HepG2 (cell line): Measurements from ENCODE around the gene POMT1. TPM values are rescaled to one million over a fixed set of nuclear protein-coding genes. Genes with fewer than 3 reads are reported as not detected.

Source experiments
- ATF7-NPFF ChIP-seq: sonication (generic); formaldehyde crosslinking; IDR thresholded peaks from 2 replicates; pipeline ENCODE4 v1.8.1; 2023; ENCODE audit warnings: mild to moderate bottlenecking, low read depth, missing genetic modification reagents, moderate library complexity
- ESRRA ChIP-seq: sonication (generic); formaldehyde crosslinking; IDR thresholded peaks from 2 replicates; pipeline ENCODE4 v1.5.1; 2020; ENCODE audit warnings: mild to moderate bottlenecking, low read depth, missing genetic modification reagents
- ETV5 ChIP-seq: IDR thresholded peaks from 2 replicates; pipeline ENCODE4 v1.6.1; 2018; ENCODE audit warnings: missing biosample characterization, missing genetic modification reagents, inconsistent platforms, borderline replicate concordance
- FOXA3 ChIP-seq: IDR thresholded peaks from 2 replicates; pipeline ENCODE4 v1.6.1; 2016; ENCODE audit warnings: missing genetic modification reagents, missing compliant biosample characterization
- HCFC1 ChIP-seq: fragments of 150-350 bp; IDR thresholded peaks from 2 replicates; pipeline ENCODE4 v1.6.1; 2014; ENCODE audit warnings: low read depth, low read length
- HNF4G ChIP-seq, 2 experiments: sonication (generic) in 1 of 2; formaldehyde crosslinking in 1 of 2; IDR thresholded peaks; 2 replicates each; pipeline versions ENCODE4 v1.4.0 to v1.6.1; 2011 to 2020; ENCODE audit warnings: borderline replicate concordance in 2 of 2, low read depth in 2 of 2, mild to moderate bottlenecking in 2 of 2, low read length in 1 of 2, missing genetic modification reagents in 1 of 2, moderate library complexity in 1 of 2
- HNRNPH1 ChIP-seq: fragments of 200-400 bp; formaldehyde crosslinking; optimal IDR thresholded peaks from 2 replicates; pipeline ENCODE3; 2017; ENCODE audit warnings: mild to moderate bottlenecking, low read depth, low read length
- PBX2 ChIP-seq: IDR thresholded peaks from 2 replicates; pipeline ENCODE4 v1.6.1; 2016; ENCODE audit warnings: control low read depth
- PREB ChIP-seq: sonication (generic); formaldehyde crosslinking; IDR thresholded peaks from 2 replicates; pipeline ENCODE4 v1.4.0; 2020; ENCODE audit warnings: missing genetic modification reagents
- SIN3B ChIP-seq: fragments of 150-350 bp; IDR thresholded peaks from 2 replicates; pipeline ENCODE4 v1.6.1; 2014; ENCODE audit warnings: low read length
- SNAPC4 ChIP-seq: sonication (generic); formaldehyde crosslinking; IDR thresholded peaks from 2 replicates; pipeline ENCODE4 v1.4.0; 2020; ENCODE audit warnings: mild to moderate bottlenecking, missing genetic modification reagents
- SPEN ChIP-seq: sonication (generic); formaldehyde crosslinking; IDR thresholded peaks from 2 replicates; pipeline ENCODE4 v1.5.1; 2020; ENCODE audit warnings: low read depth, mild to moderate bottlenecking, missing genetic modification reagents
- TOE1 ChIP-seq: sonication (generic); formaldehyde crosslinking; IDR thresholded peaks from 2 replicates; pipeline ENCODE4 v1.4.0; 2020; ENCODE audit warnings: mild to moderate bottlenecking, missing genetic modification reagents
- ZFP36L2 ChIP-seq: sonication (generic); formaldehyde crosslinking; IDR thresholded peaks from 2 replicates; pipeline ENCODE4 v1.4.0; 2020; ENCODE audit warnings: missing genetic modification reagents
- ZFP82 ChIP-seq: sonication (generic); formaldehyde crosslinking; IDR thresholded peaks from 2 replicates; pipeline ENCODE4 v1.5.1; 2020; ENCODE audit warnings: mild to moderate bottlenecking, missing genetic modification reagents, borderline replicate concordance
- ZNF224 ChIP-seq: sonication (generic); formaldehyde crosslinking; IDR thresholded peaks from 2 replicates; pipeline ENCODE4 v1.5.0; 2020; ENCODE audit warnings: mild to moderate bottlenecking, missing genetic modification reagents
- ZNF350 ChIP-seq: sonication (generic); formaldehyde crosslinking; IDR thresholded peaks from 2 replicates; pipeline ENCODE4 v1.4.0; 2020; ENCODE audit warnings: mild to moderate bottlenecking, low read depth, missing genetic modification reagents, borderline replicate concordance
- ZNF451 ChIP-seq: sonication (generic); formaldehyde crosslinking; IDR thresholded peaks from 2 replicates; pipeline ENCODE4 v1.5.0; 2020; ENCODE audit warnings: mild to moderate bottlenecking, missing genetic modification reagents
- ZNF562 ChIP-seq: sonication (generic); formaldehyde crosslinking; IDR thresholded peaks from 2 replicates; pipeline ENCODE4 v1.8.0; 2022; ENCODE audit warnings: missing genetic modification reagents, borderline replicate concordance
- ZNF761 ChIP-seq: sonication (generic); formaldehyde crosslinking; conservative IDR thresholded peaks from 2 replicates; pipeline ENCODE4 v1.4.0; 2020; ENCODE audit warnings: mild to moderate bottlenecking, missing genetic modification reagents
- ZNF780A ChIP-seq: sonication (generic); formaldehyde crosslinking; IDR thresholded peaks from 2 replicates; pipeline ENCODE4 v1.8.0; 2022; ENCODE audit warnings: mild to moderate bottlenecking, missing genetic modification reagents, moderate library complexity
- ZNF841 ChIP-seq: sonication (generic); formaldehyde crosslinking; IDR thresholded peaks from 2 replicates; pipeline ENCODE4 v1.8.1; 2023; ENCODE audit warnings: missing genetic modification reagents, borderline replicate concordance
- ZNF879 ChIP-seq: sonication (generic); formaldehyde crosslinking; IDR thresholded peaks from 2 replicates; pipeline ENCODE4 v1.8.1; 2023; ENCODE audit warnings: missing genetic modification reagents
- polyA plus RNA-seq, 8 experiments: library from polyadenylated mRNA; depleted of rRNA in 3 of 8; stranded (reverse) in 7 of 8; unstranded in 1 of 8; fragments of >200 nt; fragmentation: Illumina TruSeq in 4 of 8; extraction: Trizol in 4 of 8; gene quantifications; 2 replicates each; pipeline versions ENCODE4 v1.2.1 to v1.2.3, GENCODE V29; 2011 to 2016; ENCODE audit warnings: low read depth in 4 of 8, missing spikeins in 1 of 8, mixed read lengths in 1 of 8; ENCODE audit not compliant: insufficient read depth in 1 of 8
- total RNA-seq, 5 experiments: library from RNA; depleted of rRNA; stranded (reverse); fragments of >200 nt; fragmentation: Illumina TruSeq; extraction: Trizol; gene quantifications; 2 replicates each; pipeline ENCODE4 v1.2.3, GENCODE V29; 2016; ENCODE audit warnings: low read depth in 1 of 5

The POMT1 gene
- total and polyA plus RNA-seq, 2 of the 13 experiments (the other 11 are each of a cell fraction or from before 2014, with no cell fraction given) = 21.6 to 22.7 TPM

- TF ChIP-seq HNF4G (IDR thresholded peaks at IDR 0.05; ENCODE audit: borderline replicate concordance, low read depth, low read length) (no peak), HNF4G (CRISPR knock-in tag; IDR thresholded peaks at IDR 0.05; ENCODE audit: borderline replicate concordance, low read depth) (peak; percentile 71; the same call in 1 of the 2 replicates), ZNF350 (CRISPR knock-in tag) (peak; percentile 86), ZNF761 (CRISPR knock-in tag) (peak; percentile 26; the same call in 1 of the 2 replicates), ZNF780A (CRISPR knock-in tag) (no peak), ZNF224 (no peak), ZNF879 (CRISPR knock-in tag) (no peak), ZNF451 (CRISPR knock-in tag) (no peak), PBX2 (CRISPR knock-in tag) (no peak), ESRRA (CRISPR knock-in tag) (no peak), ZNF562 (no peak), ZFP82 (CRISPR knock-in tag) (peak; percentile 57; the same call in 1 of the 2 replicates), HNRNPH1 (no peak), TOE1 (CRISPR knock-in tag) (no peak), ATF7-NPFF (peak; percentile 91), HCFC1 (peak; percentile 49; the same call in 1 of the 2 replicates), ETV5 (CRISPR knock-in tag) (peak; percentile 65), ZFP36L2 (no peak; the same call in 1 of the 2 replicates), SIN3B (no peak), SNAPC4 (CRISPR knock-in tag) (no peak), ZNF841 (CRISPR knock-in tag) (no peak), PREB (no peak), FOXA3 (CRISPR knock-in tag) (peak; percentile 55; the same call in 1 of the 2 replicates), SPEN (CRISPR knock-in tag) (peak; percentile 83; the same call in 1 of the 2 replicates)
Measured at GRCh38 chr9:131502781-131503625, at the start of gene POMT1 (continued).
